Right atrium auricular region (tissue), 2 donors: Measurements from ENCODE around the gene PAXIP1. TPM values are rescaled to one million over a fixed set of nuclear protein-coding genes. Genes with fewer than 3 reads are reported as not detected.

Experiments
- DNase-seq: peaks from one replicate; pipeline ENCODE4 v3.0.0-alpha.2; 2019; ENCODE audit warnings: low spot score
- H3K27ac ChIP-seq, 2 donors: fragments of 200-600 bp; sonication (generic); 1 replicate in 1 of 2; 2 replicates in 1 of 2; pipeline ENCODE4 v1.5.1; 2016 to 2019
- H3K27me3 ChIP-seq, 2 donors: fragments of 200-600 bp; sonication (generic); one replicate each; pipeline versions ENCODE4 v1.5.1 to v1.6.0; 2017 to 2019
- H3K36me3 ChIP-seq: fragments of 200-600 bp; sonication (generic); one replicate; pipeline ENCODE4 v1.5.1; 2016
- H3K4me1 ChIP-seq, 2 donors: fragments of 200-600 bp; sonication (generic); one replicate each; pipeline versions ENCODE4 v1.5.1 to v1.6.0; 2017 to 2019
- H3K4me3 ChIP-seq, 2 donors: fragments of 200-600 bp; sonication (generic); 1 replicate in 1 of 2; 2 replicates in 1 of 2; pipeline ENCODE4 v1.5.1; 2017 to 2019; ENCODE audit warnings: mild to moderate bottlenecking in 1 of 2, moderate library complexity in 1 of 2
- H3K9me3 ChIP-seq, 2 donors: fragments of 200-600 bp; sonication (generic); one replicate each; pipeline ENCODE4 v1.5.1; 2019
- CTCF ChIP-seq, 2 donors: fragments of 200-600 bp; sonication (generic); IDR thresholded peaks; one replicate each; pipeline ENCODE4 v1.5.1; 2019; ENCODE audit warnings: antibody characterized with exemption in 2 of 2
- total RNA-seq, 2 donors: library from RNA; depleted of rRNA; stranded (reverse); fragments of >200 nt; gene quantifications; one replicate each; pipeline ENCODE4 v1.1.0, GENCODE V29; 2016

PAXIP1 gene
- total RNA-seq, 2 donors from 2014 or later: 6.2 to 8.2 TPM

GRCh38 chr7:154896076-154896475 lies 106.8 kb downstream of the PAXIP1 start:
- Histone ChIP-seq H3K9me3 (no peaks in the 10 kb centered on the region), H3K27ac (no peak overlapping the region), H3K36me3 (no peaks in the 10 kb centered on the region), H3K4me1 (no peaks in the 10 kb centered on the region), H3K4me3 (no peak overlapping the region), H3K27me3 (no peaks in the 10 kb centered on the region)
- DNase-seq: no peak
- TF ChIP-seq CTCF (IDR thresholded peaks at IDR 0.05): no peak

Other genes with a start within 250 kb of the PAXIP1 start
- not detected for gene HTR5A, start 67.2 kb upstream of the PAXIP1 start, total RNA-seq